HG03095 (cell line): Measurements from ENCODE around the gene KRTAP10-12.

ENCODE experiments used
- ATAC-seq: cut with Tn5 transposase; IDR thresholded peaks from one replicate; pipeline ENCODE4 v1.9.1; 2021; ENCODE audit warnings: moderate library complexity; ENCODE audit not compliant: unreplicated experiment

KRTAP10-12 gene

DNA sequence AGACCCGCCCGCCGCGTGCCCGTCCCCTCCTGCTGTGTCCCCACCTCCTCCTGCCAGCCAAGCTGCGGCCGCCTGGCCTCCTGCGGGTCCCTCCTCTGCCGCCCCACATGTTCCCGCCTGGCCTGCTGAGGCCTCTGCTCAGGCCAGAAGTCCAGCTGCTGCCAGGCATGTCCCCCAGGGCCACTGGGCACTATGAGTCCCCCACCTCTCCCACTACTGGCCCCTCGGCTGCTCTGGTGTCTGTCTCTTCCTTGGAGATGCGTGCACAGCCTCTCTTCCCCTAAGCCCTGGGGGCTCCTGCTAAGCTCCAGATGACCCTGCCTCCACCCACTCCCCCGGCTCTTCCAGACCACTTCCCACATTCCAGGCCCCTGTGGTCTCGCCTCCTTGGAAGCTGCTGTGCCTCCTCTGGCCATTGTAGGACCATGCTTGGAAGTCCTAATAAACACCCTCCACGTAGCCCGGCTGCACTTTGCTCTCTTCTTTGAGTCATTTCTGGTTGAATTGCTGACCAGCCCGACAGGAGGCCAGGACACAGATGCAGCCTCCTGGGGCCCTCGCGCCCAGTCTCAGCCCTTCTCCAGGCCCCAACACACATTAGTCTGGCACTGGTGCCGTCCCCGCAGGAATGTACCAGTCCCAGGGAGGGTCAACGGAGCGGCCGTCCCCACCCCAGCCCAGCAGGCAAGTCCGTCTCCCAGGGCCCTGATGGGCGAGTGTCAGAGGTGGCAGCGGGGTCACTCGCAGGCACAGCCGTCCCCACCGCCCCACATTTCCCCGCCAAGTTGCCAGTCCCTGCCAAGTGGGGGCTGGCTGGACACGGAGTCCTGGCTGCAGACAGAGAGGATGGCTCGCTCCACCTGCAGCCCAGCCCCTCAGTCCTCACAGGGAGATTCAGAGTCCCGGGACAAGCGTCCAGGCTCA is 1.1 kb downstream of the KRTAP10-12 start:
- no peak for ATAC-seq

GRCh38 chr21:44699502-44700001 is 2.6 kb downstream of the KRTAP10-12 start:
- no peak for ATAC-seq

DNA sequence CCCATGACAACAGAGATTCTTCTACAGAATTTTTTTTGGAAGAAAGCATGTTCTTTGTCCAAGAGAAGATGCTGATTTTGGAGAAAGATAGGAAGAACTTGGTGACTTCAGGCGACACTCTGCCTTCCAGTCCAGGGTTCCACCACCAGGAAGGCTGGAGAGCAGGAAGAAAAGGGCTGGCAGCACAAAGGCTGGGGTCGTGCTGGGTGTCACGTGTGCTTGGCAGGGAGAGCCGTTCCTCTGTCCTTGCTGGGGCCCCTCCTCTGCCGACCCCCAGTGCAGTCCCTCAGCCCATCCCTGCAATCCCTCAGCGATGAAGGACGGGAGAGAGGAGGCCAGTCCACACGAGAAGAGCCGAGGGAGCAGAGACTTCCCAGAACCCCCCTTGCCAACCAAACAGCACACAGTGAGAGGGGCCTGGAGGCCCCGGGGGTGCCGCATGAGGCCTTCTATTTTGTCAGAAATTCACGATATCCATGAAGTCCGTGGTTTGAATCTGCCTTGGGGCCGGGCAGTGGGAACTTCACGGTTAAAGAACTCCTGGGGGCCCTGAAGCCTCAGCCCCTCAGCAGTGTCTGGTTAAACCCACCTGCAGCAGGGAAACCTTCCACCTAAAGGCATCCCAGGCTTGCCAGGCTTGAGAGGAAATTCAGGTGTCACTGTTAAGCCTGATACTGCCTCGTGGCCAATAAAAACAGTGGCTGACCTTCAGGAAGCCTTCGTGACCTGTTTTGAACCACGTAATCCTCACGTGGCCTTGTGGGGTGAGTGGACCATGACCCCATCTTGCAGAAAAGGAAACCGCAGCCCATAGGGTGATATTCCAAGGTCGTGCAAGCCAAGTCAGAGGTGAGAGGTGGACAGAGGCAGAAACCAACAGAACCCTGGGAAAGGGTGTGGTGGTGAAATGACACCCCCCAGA is 3.4 kb downstream of the KRTAP10-12 start:
- no peak for ATAC-seq

- ATAC-seq = no peak
Measured at GRCh38 chr21:44701023-44701400, 4.0 kb downstream of the KRTAP10-12 start.

DNA sequence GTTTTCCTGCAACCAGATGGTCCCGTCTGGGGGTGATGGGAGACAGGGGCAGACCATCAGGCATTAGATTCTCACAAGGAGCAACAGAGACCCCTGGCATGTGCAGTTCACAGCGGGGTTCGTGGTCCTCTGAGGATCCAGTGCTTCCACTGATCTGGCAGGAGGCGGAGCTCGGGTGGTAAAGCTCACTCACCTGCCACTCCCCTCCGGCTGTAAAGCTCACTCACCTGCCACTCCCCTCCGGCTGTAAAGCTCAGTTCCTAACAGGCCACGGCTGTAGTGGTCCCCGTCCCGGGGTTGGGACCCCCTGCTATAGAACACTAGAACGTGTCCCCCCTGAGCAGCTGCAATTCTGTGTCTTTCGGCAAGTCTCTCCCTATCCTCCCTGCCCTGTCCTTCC is 4.6 kb downstream of the KRTAP10-12 start:
- no peak for ATAC-seq

DNA sequence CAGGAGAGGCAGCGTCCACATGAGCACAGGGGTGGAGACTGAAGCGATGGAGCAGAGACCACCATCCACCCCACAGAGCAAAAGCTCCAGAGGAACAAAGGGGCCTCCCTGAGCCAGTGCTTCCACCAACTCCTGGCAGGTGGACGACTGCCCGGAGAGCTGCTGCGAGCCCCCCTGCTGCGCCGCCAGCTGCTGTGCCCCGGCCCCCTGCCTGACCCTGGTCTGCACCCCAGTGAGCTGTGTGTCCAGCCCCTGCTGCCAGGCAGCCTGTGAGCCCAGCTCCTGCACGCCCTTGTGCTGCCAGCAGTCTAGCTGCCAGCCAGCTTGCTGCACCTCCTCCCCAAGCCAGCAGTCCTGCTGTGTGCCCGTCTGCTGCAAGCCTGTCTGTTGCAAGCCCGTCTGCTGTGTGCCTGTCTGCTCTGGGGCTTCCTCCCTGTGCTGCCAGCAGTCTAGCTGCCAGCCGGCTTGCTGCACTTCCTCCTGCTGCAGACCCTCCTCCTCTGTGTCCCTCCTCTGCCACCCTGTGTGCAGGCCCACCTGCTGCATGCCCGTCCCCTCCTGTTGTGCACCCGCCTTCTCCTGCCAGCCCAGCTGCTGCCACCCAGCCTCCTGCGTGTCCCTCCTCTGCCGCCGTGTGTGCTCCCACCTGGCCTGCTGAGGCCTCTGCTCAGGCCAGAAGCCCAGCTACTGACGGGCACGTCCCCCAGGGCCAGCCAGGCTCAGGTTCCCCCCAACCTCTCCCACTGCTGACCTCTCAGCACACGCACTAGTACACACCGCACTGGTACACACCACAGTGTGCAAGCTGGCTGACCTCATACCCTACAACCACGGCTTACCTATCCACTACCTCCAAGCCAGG is 5.4 kb downstream of the KRTAP10-12 start:
- ATAC-seq = no peak

DNA sequence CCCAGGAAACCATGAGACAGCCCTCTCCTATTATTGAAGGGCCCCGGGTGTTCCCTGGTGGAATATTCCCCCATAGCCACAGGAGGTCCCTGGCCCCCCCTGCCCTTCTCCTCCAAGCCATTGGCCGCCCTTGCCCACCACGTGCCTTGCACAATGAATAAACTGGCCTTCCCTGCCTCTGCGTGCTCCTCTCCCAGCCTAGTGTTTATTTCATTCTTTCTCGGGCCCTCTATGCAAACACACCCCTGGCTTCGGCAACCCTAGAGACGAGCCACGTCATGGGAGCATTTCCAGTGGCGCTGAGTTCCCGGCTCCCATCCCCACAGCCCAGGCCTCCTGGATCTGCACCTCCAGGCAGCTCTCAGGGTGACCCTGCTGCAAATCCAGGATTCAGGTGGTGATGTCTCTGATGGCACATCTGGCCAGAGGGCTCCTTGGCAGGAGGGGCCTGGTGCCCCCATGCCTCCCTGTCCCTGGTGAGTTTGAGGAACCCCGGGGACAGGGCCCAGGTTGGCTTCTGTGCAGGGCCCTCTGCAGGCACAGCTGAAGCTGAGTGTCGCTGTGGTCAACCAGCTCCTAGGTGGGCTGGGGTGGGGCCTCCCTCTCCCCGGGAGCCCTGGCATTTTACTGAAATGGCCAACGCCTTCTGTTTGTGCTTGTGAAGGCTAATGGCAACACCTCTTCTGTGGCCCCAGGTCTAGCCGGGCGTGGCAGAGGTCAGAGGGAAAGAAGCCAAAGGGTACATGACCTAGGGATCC is 6.2 kb downstream of the KRTAP10-12 start:
- no peak for ATAC-seq

DNA sequence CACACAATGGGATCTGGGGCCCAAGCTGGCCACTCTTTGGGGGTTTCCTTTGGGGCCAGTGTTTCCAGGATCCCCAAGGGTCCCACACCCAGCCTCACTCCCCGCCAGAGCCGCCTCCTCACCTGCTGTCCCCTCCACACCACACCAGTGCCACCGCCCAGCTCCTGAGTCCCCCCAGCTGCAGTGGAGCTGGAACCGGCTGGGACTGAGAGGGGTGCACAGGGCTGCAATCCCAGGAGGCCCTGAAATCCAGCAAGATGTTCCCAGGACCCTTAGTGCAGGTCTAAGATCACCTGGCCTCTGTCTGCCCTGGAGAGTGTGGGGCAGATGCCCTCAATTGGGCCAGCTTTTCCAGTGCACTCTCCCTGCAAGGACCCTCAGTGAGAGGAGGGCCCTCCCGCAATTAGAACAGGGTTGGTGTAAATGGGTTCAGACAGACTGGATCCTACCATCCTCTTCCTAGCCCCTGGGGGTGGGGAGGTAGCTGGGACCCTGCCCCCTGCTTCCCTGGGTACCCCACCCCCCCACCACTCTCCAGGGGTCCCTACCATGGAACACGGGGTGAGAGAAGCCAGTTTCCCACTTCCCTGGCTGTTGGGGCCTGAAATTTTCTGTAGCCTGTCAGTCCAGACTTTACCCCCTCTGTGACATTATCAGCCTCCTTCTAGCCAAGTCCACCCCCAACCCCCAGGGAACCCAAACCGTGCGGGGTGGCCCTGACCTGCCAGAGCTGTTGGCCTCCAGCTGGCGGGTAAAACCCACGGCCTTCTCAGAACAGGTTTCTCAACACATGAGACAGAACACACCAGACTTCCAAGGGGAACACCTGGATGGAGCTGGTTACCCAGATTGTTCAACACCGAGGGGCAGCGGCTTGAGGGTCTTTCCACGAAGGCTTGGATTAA is 7.0 kb downstream of the KRTAP10-12 start:
- no peak for ATAC-seq

- ATAC-seq = no peak
Measured at GRCh38 chr21:44704636-44705001, 7.6 kb downstream of the KRTAP10-12 start.

- no peak for ATAC-seq
Measured at GRCh38 chr21:44706026-44706705, 9.2 kb downstream of the KRTAP10-12 start.

DNA sequence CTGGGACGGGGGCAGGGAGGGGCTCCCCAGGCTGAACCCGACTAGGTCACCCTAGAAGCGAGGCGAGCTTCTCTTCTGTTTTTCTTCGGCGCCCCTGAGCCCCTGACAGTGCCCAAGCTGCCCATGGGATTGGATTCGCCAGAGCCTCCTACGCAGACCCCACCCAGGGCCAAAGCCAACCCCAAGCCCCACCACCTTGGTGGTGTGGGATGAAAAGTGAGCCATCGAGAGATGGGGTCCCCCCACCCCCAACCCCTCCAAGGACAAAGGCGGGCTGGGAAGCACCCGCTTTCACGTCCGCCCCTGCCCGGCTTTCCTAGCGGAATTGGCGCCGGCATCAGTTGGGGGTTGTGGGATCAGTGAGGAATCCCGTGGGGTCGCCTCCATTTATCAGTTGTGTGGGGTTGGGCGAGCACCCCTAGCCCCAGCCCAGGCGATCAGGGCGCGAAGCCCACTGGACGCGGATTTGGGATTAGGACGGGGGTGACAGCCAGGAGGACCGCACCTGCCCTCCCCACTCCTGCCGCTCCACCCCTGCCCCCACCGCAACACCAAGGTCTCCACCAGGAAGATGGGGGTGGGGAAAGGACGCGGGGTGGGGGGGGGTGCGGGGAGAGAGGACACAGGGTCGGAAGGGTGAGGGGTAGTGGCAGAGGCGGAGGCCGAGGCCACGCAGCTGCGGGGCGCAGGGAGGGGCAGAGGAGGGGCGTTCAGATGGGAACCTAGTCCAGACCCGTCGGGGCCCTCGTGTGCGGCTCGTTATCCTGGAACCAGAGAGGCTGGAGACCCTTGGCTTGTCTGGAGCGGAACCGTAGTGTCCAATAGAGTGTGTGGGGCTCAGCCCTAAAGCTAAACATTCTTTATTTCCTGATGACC is 10.0 kb downstream of the KRTAP10-12 start:
- no peak for ATAC-seq

DNA sequence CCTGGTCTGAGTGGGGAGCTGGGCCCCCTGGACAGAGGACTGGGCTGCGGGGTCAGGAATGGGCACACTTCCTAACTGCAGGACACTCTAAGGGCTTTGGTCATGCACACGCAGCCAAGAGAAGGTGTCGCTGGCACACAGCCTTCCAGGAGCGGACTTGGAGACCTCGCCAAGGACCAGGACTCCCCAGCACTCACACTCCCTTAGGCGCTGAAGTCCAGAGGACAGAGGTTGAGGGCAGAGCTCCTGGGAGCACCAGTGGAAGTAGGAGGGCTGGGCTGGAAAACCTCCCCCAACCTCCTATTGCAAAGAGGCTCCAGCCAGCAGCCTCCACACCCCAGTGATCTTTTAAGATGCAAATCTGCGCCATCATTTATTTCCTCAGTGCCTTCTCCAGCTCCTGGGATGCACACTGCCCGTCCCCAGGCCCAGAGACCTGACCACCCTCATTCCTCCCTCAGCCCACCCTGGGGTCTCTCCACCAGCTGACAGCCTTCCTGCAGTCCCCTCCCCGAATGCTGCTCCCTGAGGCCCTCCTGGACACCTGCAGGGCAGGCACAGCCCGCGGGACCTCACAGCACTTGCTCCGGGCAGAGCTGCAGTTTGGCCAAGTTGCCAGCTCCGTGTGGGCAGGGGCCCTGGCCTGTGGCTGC is 11.4 kb downstream of the KRTAP10-12 start:
- no peak for ATAC-seq

- no peak for ATAC-seq
Measured at GRCh38 chr21:44708866-44709425, 12.0 kb downstream of the KRTAP10-12 start.

DNA sequence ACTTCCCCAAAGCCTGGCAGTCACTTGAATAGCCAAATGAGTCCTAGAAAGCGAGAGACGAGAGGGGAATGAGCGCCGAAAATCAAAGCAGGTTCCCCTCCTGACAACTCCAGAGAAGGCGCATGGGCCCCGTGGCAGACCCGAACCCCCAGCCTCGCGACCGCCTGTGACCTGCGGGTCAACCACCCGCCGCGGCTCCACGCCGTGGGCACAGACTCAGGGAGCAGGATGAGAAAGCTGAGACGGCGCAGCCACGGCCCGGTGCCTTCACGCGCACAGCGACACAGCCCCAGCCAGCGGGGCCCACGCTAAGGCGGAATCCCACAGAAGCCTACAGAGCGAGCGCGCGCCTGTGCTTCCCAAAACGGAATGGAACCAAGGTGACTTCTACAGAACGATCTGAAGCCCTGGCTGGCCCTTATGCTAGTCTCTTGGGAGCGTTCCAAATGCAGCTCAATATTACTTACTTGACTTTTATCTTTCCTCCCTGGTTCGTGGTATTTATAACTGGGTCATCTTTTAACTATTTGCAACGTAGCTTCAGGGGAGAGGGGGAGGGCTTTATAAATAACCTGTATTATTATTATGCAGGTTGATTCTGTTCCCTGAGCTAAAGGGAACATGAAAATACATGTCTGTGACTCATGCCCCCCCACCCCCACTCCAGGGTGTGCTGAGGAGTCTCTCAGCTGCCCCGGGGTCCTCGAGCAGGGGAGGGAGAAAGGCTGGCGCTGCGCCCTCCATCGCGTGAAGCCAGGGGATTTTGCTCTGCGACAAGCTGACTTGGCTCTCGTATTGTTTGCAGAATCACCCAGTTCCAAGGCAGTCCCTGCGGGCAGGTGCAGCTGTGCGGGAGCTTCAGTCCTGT is 12.7 kb downstream of the KRTAP10-12 start:
- ATAC-seq = no peak

DNA sequence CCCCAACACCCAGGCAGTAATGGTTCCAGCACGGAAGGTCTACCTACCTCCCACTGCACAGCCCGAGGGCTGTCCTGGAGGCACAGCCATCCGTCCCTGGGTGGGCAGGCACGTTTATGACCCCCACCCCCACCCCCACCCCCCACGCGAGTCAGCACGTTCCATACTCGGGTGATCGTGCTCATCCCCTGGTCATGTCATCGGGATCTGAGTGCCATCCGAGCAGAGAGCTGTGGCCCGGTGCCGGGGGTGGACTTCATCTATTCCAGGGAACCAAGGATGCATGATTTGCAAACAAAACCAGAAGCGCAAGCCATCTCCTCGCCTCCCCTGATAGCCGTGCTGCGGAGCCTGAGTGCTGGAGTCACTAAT is 13.3 kb downstream of the KRTAP10-12 start:
- no peak for ATAC-seq
